ENCODE measurements around the gene CPSF4L.

- TF ChIP-seq CTCF (IDR thresholded peaks at IDR 0.05), result no peak
- no peak for TF ChIP-seq EZH2 (IDR thresholded peaks at IDR 0.05)
Observed at GRCh38 chr17:73288534-73289302, 27.0 kb upstream of the CPSF4L start.

All from neural progenitor cell (in vitro differentiated cells).